Measurements from ENCODE around the gene BEAN1.
"Not testable (repeated sequence)": the region's sequence is repeated elsewhere in the genome, so short reads cannot be mapped to it uniquely, and the experiment has no call there.

The BEAN1 gene

GRCh38 chr16:66510711-66511601 is 83.9 kb downstream of the BEAN1 start:
- peak; percentile 24 for DNase-seq

GRCh38 chr16:66511602-66512271 is 84.6 kb downstream of the BEAN1 start:
- peak; percentile 43 for DNase-seq

- DNase-seq, result no peak
Measured at GRCh38 chr16:66512272-66513110, 85.4 kb downstream of the BEAN1 start.

GRCh38 chr16:66513111-66513723 is 86.1 kb downstream of the BEAN1 start:
- DNase-seq, result no peak

- DNase-seq, result not testable (repeated sequence)
Measured at GRCh38 chr16:66514391-66514790, 87.3 kb downstream of the BEAN1 start.

- DNase-seq, result not testable (repeated sequence)
Measured at GRCh38 chr16:66514980-66515595, 88.0 kb downstream of the BEAN1 start.

GRCh38 chr16:66515596-66516508 is 88.8 kb downstream of the BEAN1 start:
- DNase-seq, result no peak

GRCh38 chr16:66516509-66516807 is 89.4 kb downstream of the BEAN1 start:
- DNase-seq, result no peak

- DNase-seq, result peak; percentile 89
Measured at GRCh38 chr16:66516808-66517585, 89.9 kb downstream of the BEAN1 start.

- peak; percentile 8 for DNase-seq
Measured at GRCh38 chr16:66517586-66518263, 90.6 kb downstream of the BEAN1 start.

GRCh38 chr16:66519482-66520373 is 92.6 kb downstream of the BEAN1 start:
- no peak for DNase-seq

- no peak for DNase-seq
Measured at GRCh38 chr16:66520406-66521170, 93.5 kb downstream of the BEAN1 start.

- no peak for DNase-seq
Measured at GRCh38 chr16:66521252-66521713, 94.2 kb downstream of the BEAN1 start.

GRCh38 chr16:66521951-66522771 is 95.1 kb downstream of the BEAN1 start:
- no peak for DNase-seq

GRCh38 chr16:66522816-66523590 is 95.9 kb downstream of the BEAN1 start:
- DNase-seq, result no peak

- no peak for DNase-seq
Measured at GRCh38 chr16:66523861-66524354, 96.8 kb downstream of the BEAN1 start.
